Calu3 (cell line): ENCODE data around the gene HIGD1B. TPM values are rescaled to one million over a fixed set of nuclear protein-coding genes. Genes with fewer than 3 reads are reported as not detected.

Source experiments
- BruUV-seq: library from RNA; stranded (reverse); fragments of 400-500 nt; replicated peaks from 2 replicates; lab custom pipeline; 2021; lab: Mats Ljungman, UMichigan
- CTCF ChIA-PET: fragments of 300-600 bp; sonication (Branson Sonifier 250); formaldehyde crosslinking; loops from one replicate; lab custom pipeline; 2022; ENCODE audit warnings: antibody characterized with exemption; lab: Charles Lee
- DNase-seq: peaks from one replicate; pipeline ENCODE4 v3.0.0; 2022
- H3K27ac Mint-ChIP-seq: one replicate; pipeline ENCODE4 v1.8.0; 2022; ENCODE audit warnings: mixed read lengths; ENCODE audit not compliant: unreplicated experiment
- H3K27me3 Mint-ChIP-seq: one replicate; pipeline ENCODE4 v1.8.0; 2022; ENCODE audit warnings: mixed read lengths; ENCODE audit not compliant: unreplicated experiment
- H3K36me3 Mint-ChIP-seq: one replicate; pipeline ENCODE4 v1.8.0; 2022; ENCODE audit warnings: mild to moderate bottlenecking, moderate library complexity, mixed read lengths; ENCODE audit not compliant: insufficient read depth, unreplicated experiment
- H3K4me1 Mint-ChIP-seq: one replicate; pipeline ENCODE4 v1.8.0; 2022; ENCODE audit warnings: mild to moderate bottlenecking, low read depth, mixed read lengths; ENCODE audit not compliant: unreplicated experiment
- H3K4me3 Mint-ChIP-seq: one replicate; pipeline ENCODE4 v1.8.0; 2022; ENCODE audit warnings: mild to moderate bottlenecking, low read depth, moderate library complexity, mixed read lengths; ENCODE audit not compliant: unreplicated experiment
- H3K9me3 Mint-ChIP-seq: one replicate; pipeline ENCODE4 v1.8.0; 2022; ENCODE audit warnings: low read depth, mixed read lengths; ENCODE audit not compliant: unreplicated experiment
- CTCF ChIP-seq: fragments of 200-600 bp; IDR thresholded peaks from one replicate; pipeline ENCODE4 v1.8.0; 2022; ENCODE audit warnings: antibody characterized with exemption; ENCODE audit not compliant: unreplicated experiment
- intact Hi-C: fragments of 100-400 bp; cut with micrococcal nuclease; formaldehyde crosslinking; loops from one replicate; pipeline ENCODE4 v1.10.0; 2022; ENCODE audit not compliant: unreplicated experiment
- total RNA-seq: library from RNA; stranded (reverse); gene quantifications from 2 replicates; pipeline ENCODE4 v1.2.3, GENCODE V29; 2022

Gene HIGD1B
- total RNA-seq, 1 experiment from 2014 or later: not detected

GRCh38 chr17:44867841-44868240, 20.2 kb downstream of the HIGD1B start:
- intact Hi-C loops: loop anchor here (5.0 kb wide), 1 partner anchor 41 kb away; no protein-coding TSS in a partner anchor
- peaks cover 61% of the 10 kb centered on the region for H3K36me3 Mint-ChIP-seq
- no peak overlapping the region for H3K27ac Mint-ChIP-seq
- no peaks in the 10 kb centered on the region for H3K9me3 Mint-ChIP-seq
- H3K27me3 Mint-ChIP-seq: no peaks in the 10 kb centered on the region
- BruUV-seq: no TSS peak
- DNase-seq: no peak
- no peak for TF ChIP-seq CTCF
- no peak overlapping the region for H3K4me3 Mint-ChIP-seq
- CTCF ChIA-PET: interaction anchor here (0.7 to 7.5 kb wide), 6 partner anchors 10 to 1406 kb away, joined by 3 to 65 read pairs (median 4); no protein-coding TSS in a partner anchor
- H3K4me1 Mint-ChIP-seq: no peaks in the 10 kb centered on the region

DNA sequence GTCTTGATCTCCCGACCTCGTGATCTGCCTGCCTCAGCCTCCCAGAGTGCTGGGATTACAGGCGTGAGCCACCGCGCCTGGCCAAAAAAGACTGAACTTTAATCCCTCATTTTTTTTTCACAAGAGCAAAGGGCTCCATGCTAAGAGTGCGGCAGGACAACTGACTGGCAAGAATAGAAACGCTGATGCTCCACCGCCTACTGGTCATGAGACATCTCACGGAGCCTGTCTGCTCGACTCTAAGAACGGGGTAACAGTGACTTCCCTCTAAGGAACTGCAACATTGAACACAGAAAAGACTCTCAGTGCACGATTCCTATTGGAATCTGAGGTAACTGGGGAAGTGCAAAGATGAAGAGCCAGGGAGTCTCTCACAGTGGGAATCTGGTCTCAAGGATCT, 23.9 kb downstream of the HIGD1B start:
- H3K27me3 Mint-ChIP-seq: no peaks in the 10 kb centered on the region
- TF ChIP-seq CTCF: no peak
- no peak overlapping the region for H3K4me3 Mint-ChIP-seq
- no TSS peak for BruUV-seq
- no peak overlapping the region for H3K27ac Mint-ChIP-seq
- intact Hi-C loops: no loop called here
- CTCF ChIA-PET: no interaction called here
- H3K4me1 Mint-ChIP-seq: no peaks in the 10 kb centered on the region
- DNase-seq: no peak
- H3K36me3 Mint-ChIP-seq: peaks cover 64% of the 10 kb centered on the region
- no peaks in the 10 kb centered on the region for H3K9me3 Mint-ChIP-seq

- DNase-seq: no peak
- peaks cover 68% of the 10 kb centered on the region for H3K36me3 Mint-ChIP-seq
- no peaks in the 10 kb centered on the region for H3K27me3 Mint-ChIP-seq
- H3K27ac Mint-ChIP-seq: no peak overlapping the region
- no TSS peak for BruUV-seq
- TF ChIP-seq CTCF: no peak
- no peaks in the 10 kb centered on the region for H3K4me1 Mint-ChIP-seq
- H3K9me3 Mint-ChIP-seq: no peaks in the 10 kb centered on the region
- CTCF ChIA-PET: no interaction called here
- intact Hi-C loops: no loop called here
- H3K4me3 Mint-ChIP-seq: no peak overlapping the region
Measured at GRCh38 chr17:44872131-44872768, 24.6 kb downstream of the HIGD1B start.

GRCh38 chr17:44875761-44876160, 28.1 kb downstream of the HIGD1B start:
- H3K4me1 Mint-ChIP-seq: no peaks in the 10 kb centered on the region
- H3K9me3 Mint-ChIP-seq: no peaks in the 10 kb centered on the region
- DNase-seq: no peak
- intact Hi-C loops: no loop called here
- CTCF ChIA-PET: no interaction called here
- no TSS peak for BruUV-seq
- no peak for TF ChIP-seq CTCF
- H3K4me3 Mint-ChIP-seq: no peak overlapping the region
- peaks cover 75% of the 10 kb centered on the region for H3K36me3 Mint-ChIP-seq
- H3K27me3 Mint-ChIP-seq: no peaks in the 10 kb centered on the region
- H3K27ac Mint-ChIP-seq: no peak overlapping the region
